ENCODE measurements around the gene NPM3.
A peak's percentile ranks its signal among the peaks of the same experiment; 100 is the strongest.

The NPM3 gene

GRCh38 chr10:101817337-101818118 is 34.3 kb upstream of the NPM3 start:
- peak overlapping the region; percentile 95 to 99 for H3K4me3 ChIP-seq (replicated peaks in 1 of 2; ENCODE audit: low read depth in 2 of 2, low read length in 2 of 2)
- no peak for TF ChIP-seq CTCF (IDR thresholded peaks at IDR 0.05; ENCODE audit: low read depth, low read length)
- peak; percentile 97 to 98 for DNase-seq (ENCODE audit: low read depth in 2 of 2)

- TF ChIP-seq CTCF (IDR thresholded peaks at IDR 0.05; ENCODE audit: low read depth, low read length) = no peak
Measured at GRCh38 chr10:101816913-101817336, 33.7 kb upstream of the NPM3 start.

GRCh38 chr10:101816376-101816775 is 33.1 kb upstream of the NPM3 start:
- no peak for TF ChIP-seq CTCF (IDR thresholded peaks at IDR 0.05; ENCODE audit: low read depth, low read length)
- peak overlapping the region; percentile 95 to 99 for H3K4me3 ChIP-seq (replicated peaks in 1 of 2; ENCODE audit: low read depth in 2 of 2, low read length in 2 of 2)
- DNase-seq (ENCODE audit: low read depth in 2 of 2) = no peak

More at GRCh38 chr10:101816913-101817336, 33.7 kb upstream of the NPM3 start:
- H3K4me3 ChIP-seq (replicated peaks in 1 of 2; ENCODE audit: low read depth in 2 of 2, low read length in 2 of 2) = peak overlapping the region; percentile 95 to 99
- no peak for DNase-seq (ENCODE audit: low read depth in 2 of 2)

- H3K4me3 ChIP-seq (replicated peaks in 1 of 2; ENCODE audit: low read depth in 2 of 2, low read length in 2 of 2) = peak overlapping the region; percentile 95 to 99
- no peak for TF ChIP-seq CTCF (IDR thresholded peaks at IDR 0.05; ENCODE audit: low read depth, low read length)
- DNase-seq (ENCODE audit: low read depth in 2 of 2) = no peak
Measured at GRCh38 chr10:101814466-101815071, 31.3 kb upstream of the NPM3 start.

GRCh38 chr10:101812606-101813005 is 29.4 kb upstream of the NPM3 start:
- no peak for DNase-seq (ENCODE audit: low read depth in 2 of 2)
- H3K4me3 ChIP-seq (replicated peaks in 1 of 2; ENCODE audit: low read depth in 2 of 2, low read length in 2 of 2) = no peak overlapping the region
- no peak for TF ChIP-seq CTCF (IDR thresholded peaks at IDR 0.05; ENCODE audit: low read depth, low read length)

GRCh38 chr10:101807158-101807557 is 23.9 kb upstream of the NPM3 start:
- TF ChIP-seq CTCF (IDR thresholded peaks at IDR 0.05; ENCODE audit: low read depth, low read length) = no peak
- DNase-seq (ENCODE audit: low read depth in 2 of 2) = no peak
- no peak overlapping the region for H3K4me3 ChIP-seq (replicated peaks in 1 of 2; ENCODE audit: low read depth in 2 of 2, low read length in 2 of 2)
